Stimulated activated memory B cell treated with anti-CD40 and anti-IgM and Interleukin-4, amounts not matched to agents 10 μg/mL and 1 μg/mL and 100 μg/mL, for 72 hours (primary cell): ENCODE data around the gene AFF3.
"Not testable (repeated sequence)": the region's sequence is repeated elsewhere in the genome, so short reads cannot be mapped to it uniquely, and the experiment has no call there.

Source experiments
- ATAC-seq: fragments of 150-1000 bp; cut with Tn5 transposase; 2 replicates; pipeline ENCODE4 v1.10.0; 2021
- H3K27ac Mint-ChIP-seq: one replicate; pipeline ENCODE4 v1.8.0; 2022; ENCODE audit warnings: mild to moderate bottlenecking, mixed read lengths
- H3K27me3 Mint-ChIP-seq: one replicate; pipeline ENCODE4 v1.8.0; 2022; ENCODE audit warnings: mixed read lengths
- H3K36me3 Mint-ChIP-seq: one replicate; pipeline ENCODE4 v1.8.0; 2022; ENCODE audit warnings: mixed read lengths
- H3K4me1 Mint-ChIP-seq: one replicate; pipeline ENCODE4 v1.8.0; 2022; ENCODE audit warnings: mixed read lengths
- H3K4me3 Mint-ChIP-seq: one replicate; pipeline ENCODE4 v1.8.0; 2022; ENCODE audit warnings: mild to moderate bottlenecking, moderate library complexity, mixed read lengths
- H3K9me3 Mint-ChIP-seq: one replicate; pipeline ENCODE4 v1.8.0; 2022; ENCODE audit warnings: mixed read lengths

The AFF3 gene

DNA sequence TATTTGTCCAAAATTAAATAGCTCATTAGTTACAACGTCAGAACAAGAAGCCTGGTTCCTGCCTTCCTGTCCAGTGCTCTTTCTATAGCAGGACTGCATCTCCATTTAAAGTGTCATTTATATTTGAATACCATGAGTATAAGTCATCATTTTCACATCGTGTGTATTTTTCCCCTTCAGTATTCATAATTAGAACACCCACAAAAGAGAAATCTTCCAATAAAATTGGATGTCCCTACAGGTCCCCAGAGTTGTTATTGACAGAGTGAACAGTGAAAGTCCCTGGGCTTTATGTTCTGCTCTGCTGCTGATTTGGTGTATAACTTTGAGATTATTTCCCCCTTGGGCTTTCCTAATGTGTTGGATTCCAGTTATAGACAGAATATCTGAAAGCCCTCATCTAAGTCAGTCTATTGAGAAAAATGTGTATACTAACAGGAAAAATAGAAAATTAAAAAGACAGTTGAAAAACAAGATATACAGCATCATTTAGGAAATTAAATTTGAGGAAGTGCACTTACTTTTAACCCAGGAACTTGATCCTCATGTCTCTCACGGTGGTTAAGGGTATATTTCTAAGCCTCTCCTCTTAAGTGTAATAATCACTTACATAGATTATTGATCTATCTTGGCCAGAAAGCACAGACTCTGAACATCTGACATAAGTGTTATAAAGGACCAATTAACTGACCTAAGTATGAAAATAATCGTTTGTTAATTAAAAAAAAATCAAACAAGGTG is 637.4 kb downstream of the AFF3 start:
- Mint-ChIP-seq H3K4me1 (peaks cover 19% of the 10 kb centered on the region), H3K27ac (peak overlapping the region; percentile 3), H3K9me3 (no peaks in the 10 kb centered on the region), H3K27me3 (peaks cover 10% of the 10 kb centered on the region), H3K36me3 (no peaks in the 10 kb centered on the region), H3K4me3 (no peak overlapping the region)
- ATAC-seq: peak; percentile 54

DNA sequence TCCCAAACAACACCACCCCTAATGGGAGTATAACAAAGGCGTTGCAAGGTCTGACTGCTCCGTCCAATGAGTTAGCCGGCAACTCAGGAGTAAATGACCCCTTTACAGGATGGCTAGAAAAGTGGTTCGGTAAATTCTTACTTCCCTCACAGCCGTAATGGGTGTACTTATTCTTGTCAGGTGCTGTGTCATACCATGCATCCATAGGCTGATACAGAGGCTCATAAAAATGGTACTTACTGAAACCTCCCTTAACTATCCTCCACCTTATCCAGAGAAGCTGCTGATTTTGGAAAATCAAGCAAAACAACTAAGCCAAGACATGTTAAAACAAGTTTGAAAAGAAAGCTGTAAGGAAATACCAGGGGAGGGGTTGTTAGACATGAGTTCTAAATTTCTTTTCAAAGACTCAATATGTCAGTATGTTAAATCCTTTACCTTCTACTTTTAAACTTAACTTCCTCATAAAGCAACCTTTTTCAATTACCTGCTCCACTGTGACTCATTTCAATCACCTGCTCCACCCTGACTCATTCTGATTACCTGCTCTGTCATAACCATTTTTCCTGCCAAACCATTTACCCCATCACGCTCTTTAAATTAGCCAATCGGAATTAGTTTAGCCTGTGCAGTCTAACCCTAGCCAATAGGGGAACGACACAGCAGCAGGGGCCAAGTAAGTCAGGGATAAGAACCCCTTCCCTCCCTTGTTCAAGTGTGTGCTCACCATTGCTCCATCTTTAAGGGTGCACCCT is 638.6 kb downstream of the AFF3 start:
- Mint-ChIP-seq H3K4me1 (peaks cover 19% of the 10 kb centered on the region), H3K27me3 (peaks cover 22% of the 10 kb centered on the region)
- H3K4me3 Mint-ChIP-seq, H3K9me3 Mint-ChIP-seq, H3K27ac Mint-ChIP-seq, ATAC-seq, H3K36me3 Mint-ChIP-seq: not testable (repeated sequence)

DNA sequence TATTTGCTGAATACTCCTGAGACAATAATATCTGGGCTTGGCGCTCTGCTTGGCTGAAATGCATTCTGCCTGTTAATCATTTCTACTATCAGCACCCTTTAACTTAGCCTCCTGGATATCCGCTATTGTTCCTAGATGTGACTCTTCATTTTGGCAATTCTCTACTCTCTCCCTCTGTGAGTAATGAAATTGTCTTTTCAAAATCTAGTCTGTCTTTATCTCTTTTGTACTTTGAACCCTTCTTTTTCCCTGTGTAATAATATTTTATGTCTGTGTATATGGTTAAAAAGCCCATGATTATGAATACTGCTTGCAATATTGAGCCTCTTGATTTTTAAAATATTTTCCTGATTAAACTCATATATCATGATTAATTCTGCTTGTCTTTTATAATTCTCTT is 646.4 kb downstream of the AFF3 start:
- no peaks in the 10 kb centered on the region for H3K9me3 Mint-ChIP-seq
- peaks cover 17% of the 10 kb centered on the region for H3K4me1 Mint-ChIP-seq
- no peaks in the 10 kb centered on the region for H3K36me3 Mint-ChIP-seq
- ATAC-seq: no peak
- no peak overlapping the region for H3K4me3 Mint-ChIP-seq
- peaks cover 48% of the 10 kb centered on the region for H3K27me3 Mint-ChIP-seq
- H3K27ac Mint-ChIP-seq: no peak overlapping the region
